GM23248 (cell line): ENCODE data around the gene TRAF3.

Experiments
- EZH2 ChIP-seq: fragments of 200-600 bp; sonication (generic); IDR thresholded peaks from 2 replicates; pipeline ENCODE4 v1.6.1; 2018; ENCODE audit warnings: antibody characterized with exemption, mild to moderate bottlenecking; ENCODE audit not compliant: insufficient read depth, poor library complexity, severe bottlenecking
- EZH2phosphoT487 ChIP-seq: fragments of 200-600 bp; sonication (generic); IDR thresholded peaks from 2 replicates; pipeline ENCODE4 v1.6.1; 2018; ENCODE audit warnings: antibody characterized with exemption, moderate library complexity, mild to moderate bottlenecking, low read depth; ENCODE audit not compliant: insufficient read depth

DNA sequence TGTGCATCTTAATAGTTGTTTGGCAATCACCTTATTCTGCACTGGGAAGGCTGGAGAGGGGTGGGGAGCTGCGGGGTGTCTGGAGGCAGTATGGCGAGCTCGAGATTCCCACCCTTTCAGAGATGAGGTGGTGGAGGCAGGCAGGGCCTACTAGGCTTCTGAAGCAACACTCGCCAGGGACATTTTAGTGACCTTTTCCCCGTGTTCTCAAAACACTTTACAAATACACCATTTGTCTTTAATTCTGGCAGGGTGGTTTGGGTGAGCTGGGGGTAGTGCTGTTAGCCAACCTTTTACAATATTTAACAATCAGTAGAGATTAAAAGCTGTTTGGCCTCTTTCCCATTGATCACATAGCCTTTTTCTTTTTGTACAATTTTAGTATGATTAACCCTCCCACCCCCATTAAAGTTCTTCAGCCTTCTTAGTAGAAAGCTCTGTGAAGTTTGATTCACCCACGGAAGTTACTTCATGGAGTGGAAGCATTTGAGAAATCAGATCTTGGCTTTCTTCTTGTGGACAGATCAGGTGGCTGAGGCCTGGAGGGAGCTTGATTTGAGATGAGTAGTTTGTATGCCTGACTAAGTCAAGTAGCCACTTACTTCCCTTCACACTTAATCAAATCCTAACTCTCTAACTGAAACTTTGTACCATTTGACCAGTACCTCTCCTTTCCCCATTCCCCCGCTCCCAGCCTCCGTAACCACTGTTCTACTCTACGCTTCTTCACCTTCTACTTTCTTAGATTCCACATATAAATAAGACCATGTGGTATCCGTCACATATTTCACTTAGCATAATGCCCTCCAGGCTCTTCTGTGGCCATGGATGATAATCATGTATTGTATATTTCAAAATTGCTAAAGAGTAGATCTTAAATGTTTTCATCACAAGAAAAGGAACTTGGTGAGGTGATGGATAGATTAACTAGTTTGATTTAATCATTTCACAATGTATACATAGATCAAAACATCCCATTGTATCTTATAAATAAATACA, 41.0 kb downstream of the TRAF3 start:
- TF ChIP-seq EZH2phosphoT487 = no peak
- TF ChIP-seq EZH2 = no peak
